GM23248 (cell line): Measurements from ENCODE around the gene CCDC138. TPM values are rescaled to one million over a fixed set of nuclear protein-coding genes. Genes with fewer than 3 reads are reported as not detected.

Experiments
- DNase-seq: peaks from one replicate; pipeline ENCODE4 v3.0.0-alpha.2; 2015
- H2AFZ ChIP-seq: fragments of 200-600 bp; sonication (generic); 2 replicates; pipeline ENCODE4 v1.6.1; 2016; ENCODE audit warnings: antibody characterized with exemption
- H3F3A ChIP-seq: fragments of 200-600 bp; sonication (generic); 2 replicates; pipeline ENCODE4 v1.6.1; 2016; ENCODE audit warnings: mild to moderate bottlenecking, antibody characterized with exemption, mixed run types; ENCODE audit not compliant: insufficient read depth
- H3K27ac ChIP-seq: fragments of 200-600 bp; sonication (generic); 2 replicates; pipeline ENCODE4 v1.5.1; 2016; ENCODE audit warnings: mild to moderate bottlenecking
- H3K27me3 ChIP-seq: fragments of 200-600 bp; sonication (generic); replicated peaks from 2 replicates; pipeline ENCODE4 v1.6.1; 2016; ENCODE audit warnings: mild to moderate bottlenecking; ENCODE audit not compliant: insufficient read depth
- H3K36me3 ChIP-seq: fragments of 200-600 bp; sonication (generic); 2 replicates; pipeline ENCODE4 v1.6.1; 2016; ENCODE audit warnings: low read depth, mild to moderate bottlenecking
- H3K4me1 ChIP-seq: fragments of 200-600 bp; sonication (generic); 2 replicates; pipeline ENCODE4 v1.6.1; 2016; ENCODE audit warnings: mild to moderate bottlenecking; ENCODE audit not compliant: insufficient read depth
- H3K4me2 ChIP-seq: fragments of 200-600 bp; sonication (generic); one replicate; pipeline ENCODE4 v1.6.1; 2016; ENCODE audit warnings: mild to moderate bottlenecking; ENCODE audit not compliant: unreplicated experiment
- H3K4me3 ChIP-seq: fragments of 200-600 bp; sonication (generic); 2 replicates; pipeline ENCODE4 v1.5.1; 2016; ENCODE audit warnings: mild to moderate bottlenecking
- H3K79me2 ChIP-seq: fragments of 200-600 bp; sonication (generic); 2 replicates; pipeline ENCODE4 v1.6.1; 2016; ENCODE audit warnings: mild to moderate bottlenecking; ENCODE audit not compliant: insufficient read depth
- H3K9ac ChIP-seq: fragments of 200-600 bp; sonication (generic); 2 replicates; pipeline ENCODE4 v1.6.1; 2016; ENCODE audit warnings: mild to moderate bottlenecking
- H3K9me2 ChIP-seq: fragments of 200-600 bp; sonication (generic); 2 replicates; pipeline ENCODE4 v1.6.1; 2016; ENCODE audit warnings: mixed run types, mild to moderate bottlenecking, moderate library complexity; ENCODE audit not compliant: insufficient read depth
- H3K9me3 ChIP-seq: fragments of 200-600 bp; sonication (generic); one replicate; pipeline ENCODE4 v1.6.1; 2017; ENCODE audit warnings: low read depth
- H4K20me1 ChIP-seq: fragments of 200-600 bp; sonication (generic); 2 replicates; pipeline ENCODE4 v1.6.0; 2016; ENCODE audit not compliant: insufficient read depth
- EZH2 ChIP-seq: fragments of 200-600 bp; sonication (generic); IDR thresholded peaks from 2 replicates; pipeline ENCODE4 v1.6.1; 2018; ENCODE audit warnings: antibody characterized with exemption, mild to moderate bottlenecking; ENCODE audit not compliant: insufficient read depth, poor library complexity, severe bottlenecking
- EZH2phosphoT487 ChIP-seq: fragments of 200-600 bp; sonication (generic); IDR thresholded peaks from 2 replicates; pipeline ENCODE4 v1.6.1; 2018; ENCODE audit warnings: antibody characterized with exemption, moderate library complexity, mild to moderate bottlenecking, low read depth; ENCODE audit not compliant: insufficient read depth
- WGBS, 2 experiments: methylation state at CpG; one replicate each; pipeline ENCODE4 v1.1.6; 2015 to 2017; ENCODE audit warnings: low lambda C conversion rate in 2 of 2, low coverage in 1 of 2; ENCODE audit errors: missing lambda C conversion rate in 2 of 2; 5-methylcytosine and 5-hydroxymethylcytosine counted together
- in situ Hi-C: fragments of 300-500 bp; cut with MboI; formaldehyde crosslinking; loops from 2 replicates; pipeline ENCODE4 v1.15.0; 2020
- polyA plus RNA-seq: library from polyadenylated mRNA; unstranded; fragments of >200 nt; fragmentation: Nextera tagmentation; extraction: Ambion mirVana; gene quantifications from 2 replicates; pipeline ENCODE4 v1.2.1, GENCODE V29; 2016
- total RNA-seq: library from RNA; depleted of rRNA; stranded (reverse); fragments of >200 nt; shearing (Covaris generic); gene quantifications from 2 replicates; pipeline ENCODE4 v1.2.3, GENCODE V29; 2014

CCDC138 gene
- total and polyA plus RNA-seq, 2 experiments from 2014 or later = 3.2 to 4.1 TPM

DNA sequence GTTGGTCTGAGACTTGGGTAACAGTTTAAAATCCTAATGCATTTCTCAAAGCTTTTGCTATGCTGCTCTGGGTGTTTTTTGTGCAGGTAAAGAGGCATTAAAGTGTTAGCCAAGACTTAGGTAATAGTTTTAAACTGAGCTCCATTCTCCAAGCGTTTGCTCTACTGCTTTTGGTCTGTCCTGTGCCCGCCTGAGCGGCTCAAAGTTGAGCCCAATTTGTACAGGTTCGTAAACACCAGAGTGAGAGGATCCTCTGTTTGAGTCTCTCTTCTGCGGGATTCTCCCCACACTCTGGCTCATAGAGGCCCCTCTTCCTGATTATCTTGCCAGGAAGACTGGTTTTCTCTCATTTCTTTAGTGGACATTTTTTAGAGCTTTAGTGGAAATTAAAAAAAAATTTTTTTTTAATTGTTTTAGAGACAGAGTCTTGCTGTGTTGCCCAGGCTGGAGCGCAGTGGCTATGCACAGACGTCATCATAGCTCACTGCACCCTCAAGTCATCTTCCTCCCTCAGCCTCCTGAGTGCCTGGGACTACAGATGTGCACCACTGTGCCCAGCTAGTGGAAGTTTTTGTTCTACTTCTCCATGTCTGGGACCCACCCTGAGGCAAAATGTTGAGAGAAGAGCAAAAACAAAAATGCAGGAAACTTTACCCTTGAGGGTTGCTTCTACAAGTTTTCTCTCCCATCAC is 16.6 kb downstream of the CCDC138 start:
- Histone ChIP-seq H3K79me2 (no peaks in the 10 kb centered on the region), H3K9me3 (no peaks in the 10 kb centered on the region), H3K4me1 (no peaks in the 10 kb centered on the region), H3K9ac (no peak overlapping the region), H4K20me1 (no peaks in the 10 kb centered on the region), H3K4me3 (no peak overlapping the region), H3K9me2 (no peaks in the 10 kb centered on the region), H3K27me3 (no peaks in the 10 kb centered on the region), H3F3A (peaks cover 5% of the 10 kb centered on the region; the same call in 1 of the 2 replicates), H3K36me3 (0 out of 2 replicates have a peak, but pooled peaks cover 8% of the 10 kb centered on the region), H3K4me2 (no peak overlapping the region), H3K27ac (no peak overlapping the region), H2AFZ (no peak overlapping the region)
- TF ChIP-seq EZH2 (no peak), EZH2phosphoT487 (no peak)
- DNase-seq = no peak
- in situ Hi-C loops = no loop called here
- WGBS, 2 experiments = 98 to 99% methylated on average over 7 of the region's 7 CpGs

DNA sequence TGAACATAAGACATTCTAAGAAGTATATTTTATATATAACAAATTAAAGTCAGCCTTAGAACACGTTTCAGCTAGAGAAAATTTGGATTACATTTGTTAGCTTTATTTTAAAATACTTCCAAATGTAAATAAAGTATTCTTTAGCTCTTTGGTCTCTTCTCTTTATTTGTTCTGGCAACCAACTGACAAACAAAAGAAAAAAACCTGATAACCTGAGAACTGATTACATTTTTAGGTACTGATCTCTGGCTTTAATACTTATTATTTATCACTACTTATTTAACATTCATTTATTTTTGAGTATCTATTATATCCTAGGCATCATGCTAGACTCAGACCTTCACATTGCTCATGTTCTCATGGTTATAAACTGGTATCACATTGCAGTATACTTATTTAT is 18.5 kb downstream of the CCDC138 start:
- TF ChIP-seq EZH2 (no peak), EZH2phosphoT487 (no peak)
- Histone ChIP-seq H3K36me3 (peaks cover 11% of the 10 kb centered on the region; the same call in 1 of the 2 replicates), H2AFZ (no peak overlapping the region), H3F3A (peaks cover 5% of the 10 kb centered on the region; the same call in 1 of the 2 replicates), H3K9me3 (no peaks in the 10 kb centered on the region), H3K4me2 (no peak overlapping the region), H3K27me3 (no peaks in the 10 kb centered on the region), H3K4me3 (no peak overlapping the region), H3K9ac (no peak overlapping the region), H3K27ac (no peak overlapping the region), H3K9me2 (no peaks in the 10 kb centered on the region), H3K4me1 (no peaks in the 10 kb centered on the region), H4K20me1 (no peaks in the 10 kb centered on the region), H3K79me2 (peaks cover 9% of the 10 kb centered on the region)
- DNase-seq = no peak
- in situ Hi-C loops = no loop called here
- 100% methylated on average over 1 of the region's 1 CpG for WGBS, 2 experiments

DNA sequence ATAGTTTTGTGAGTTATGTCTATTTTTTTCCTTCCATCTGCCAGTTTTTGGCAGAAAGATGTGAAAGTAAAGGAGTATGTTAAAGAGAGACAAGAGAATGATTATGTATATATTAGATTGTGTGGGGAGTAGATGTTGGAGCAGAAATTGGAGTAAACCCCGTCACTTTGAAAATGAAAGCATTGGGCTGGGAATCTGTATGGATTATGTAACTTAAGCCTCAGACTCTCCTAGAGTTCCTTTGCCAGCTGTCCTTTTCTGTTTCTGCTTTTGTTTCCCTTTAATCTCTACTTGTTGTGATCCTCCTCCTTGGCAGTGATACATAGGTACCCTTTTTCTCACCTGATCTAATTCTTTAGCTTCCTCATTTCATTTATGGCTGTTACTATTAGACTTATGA is 19.2 kb downstream of the CCDC138 start:
- Histone ChIP-seq H3K4me1 (no peaks in the 10 kb centered on the region), H3F3A (peaks cover 5% of the 10 kb centered on the region; the same call in 1 of the 2 replicates), H3K9me2 (no peaks in the 10 kb centered on the region), H3K36me3 (peaks cover 13% of the 10 kb centered on the region; the same call in 1 of the 2 replicates), H3K4me3 (no peak overlapping the region), H3K27me3 (no peaks in the 10 kb centered on the region), H3K27ac (no peak overlapping the region), H4K20me1 (no peaks in the 10 kb centered on the region), H3K79me2 (peaks cover 16% of the 10 kb centered on the region), H3K9ac (no peak overlapping the region), H2AFZ (no peak overlapping the region), H3K4me2 (no peak overlapping the region), H3K9me3 (no peaks in the 10 kb centered on the region)
- no peak for DNase-seq
- TF ChIP-seq EZH2phosphoT487 (no peak), EZH2 (no peak)
- in situ Hi-C loops = no loop called here
- WGBS, 2 experiments = 86 to 89% methylated on average over 1 of the region's 1 CpG

DNA sequence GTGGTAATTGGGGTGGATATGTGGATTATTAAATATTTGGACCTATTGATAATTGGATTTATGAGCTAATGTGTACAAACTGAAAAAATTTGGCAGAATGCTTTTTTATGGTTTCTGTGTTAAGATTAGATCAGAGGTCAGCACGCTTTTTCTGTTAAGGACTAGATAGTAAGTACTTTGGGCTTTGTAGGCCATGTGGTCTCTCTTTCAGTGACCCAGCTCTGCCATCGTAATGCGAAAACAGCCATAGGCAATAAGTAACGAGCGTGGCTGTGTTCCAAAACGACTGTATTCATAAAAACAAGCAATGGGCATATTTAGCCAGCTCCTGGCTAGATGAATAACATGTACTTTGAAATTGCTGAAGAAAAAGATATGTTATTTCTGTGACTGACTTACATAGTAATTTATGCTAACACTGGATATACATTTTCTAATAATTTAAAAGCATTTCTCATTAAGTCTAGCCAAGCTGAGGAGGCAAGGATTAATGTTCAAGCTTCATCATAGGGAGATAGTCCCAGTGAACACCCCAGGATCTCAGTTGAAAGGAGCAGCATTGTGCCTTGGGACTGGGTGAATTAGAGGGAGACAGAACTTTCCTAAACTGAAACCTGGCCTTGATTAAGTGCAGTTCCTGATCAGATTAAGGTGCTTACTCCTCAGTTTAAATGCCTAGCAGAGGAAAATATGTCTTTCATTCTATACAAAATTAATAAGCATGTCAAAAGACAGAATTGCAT is 20.0 kb downstream of the CCDC138 start:
- Histone ChIP-seq H3K79me2 (peaks cover 16% of the 10 kb centered on the region), H3K9me3 (no peaks in the 10 kb centered on the region), H3K4me3 (no peak overlapping the region), H4K20me1 (no peaks in the 10 kb centered on the region), H3K4me1 (no peaks in the 10 kb centered on the region), H3F3A (peaks cover 5% of the 10 kb centered on the region; the same call in 1 of the 2 replicates), H3K27me3 (no peaks in the 10 kb centered on the region), H3K36me3 (peaks cover 13% of the 10 kb centered on the region; the same call in 1 of the 2 replicates), H3K4me2 (no peak overlapping the region), H3K27ac (no peak overlapping the region), H2AFZ (no peak overlapping the region), H3K9ac (no peak overlapping the region), H3K9me2 (no peaks in the 10 kb centered on the region)
- no peak for TF ChIP-seq EZH2
- no peak for TF ChIP-seq EZH2phosphoT487
- in situ Hi-C loops = no loop called here
- DNase-seq = no peak
- WGBS, 2 experiments = 90 to 92% methylated on average over 6 of the region's 6 CpGs
